ENCODE results near the gene NAALADL2. TPM values are rescaled to one million over a fixed set of nuclear protein-coding genes. Genes with fewer than 3 reads are reported as not detected.

The NAALADL2 gene
- total and polyA plus RNA-seq, 4 donors = 0.28 to 4.6 (median 3.1) TPM

Small RNAs within 50 kb of the gene (small RNA-seq; reads per million reads assigned to genes)
- gene MIR4789 = not detected
- not detected for gene RNU4-91P
- not detected for gene RNU6-1233P
- not detected for gene RNU6-1317P

All from liver (tissue), 5 donors.